ENCODE measurements around the gene GFOD1. TPM values are rescaled to one million over a fixed set of nuclear protein-coding genes. Genes with fewer than 3 reads are reported as not detected.

GFOD1 gene
- total and polyA plus RNA-seq, 7 donors, result 5.9 to 34.2 (median 16.7) TPM

DNA sequence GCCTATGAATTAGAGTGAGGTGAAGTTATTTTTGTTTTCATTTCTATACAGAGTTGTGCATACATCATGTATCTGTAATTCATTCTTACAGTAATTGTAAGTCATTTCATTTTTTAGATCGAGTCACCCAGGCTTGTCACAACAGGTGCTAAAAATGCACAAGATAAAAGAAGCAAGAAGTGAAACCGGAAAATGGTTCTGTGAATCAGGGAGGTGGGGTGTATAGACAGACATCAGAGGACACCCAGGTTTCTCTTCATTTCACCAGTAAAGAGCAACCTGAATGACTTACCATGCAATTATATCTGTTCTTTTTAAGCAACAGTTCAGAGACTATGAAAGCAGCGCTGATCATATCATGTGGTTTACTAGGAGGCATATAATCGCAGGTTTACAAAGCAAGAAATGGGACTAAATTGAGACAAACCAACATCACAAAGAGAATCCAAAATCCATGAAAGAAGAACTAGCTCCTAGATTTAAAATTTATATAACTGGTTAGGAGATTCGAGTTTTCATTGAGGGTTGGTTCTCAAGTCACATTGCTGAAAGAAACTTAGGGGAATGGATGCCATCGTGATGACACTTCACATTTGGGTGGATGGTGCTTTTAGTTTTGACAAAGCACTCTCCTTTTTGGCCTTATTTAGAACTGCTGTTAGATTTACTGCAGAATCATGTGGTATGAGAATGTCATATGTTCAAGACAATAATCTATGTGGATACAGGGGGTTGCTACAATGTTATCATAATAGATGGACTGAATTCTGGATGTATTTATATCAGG is 131.2 kb downstream of the GFOD1 start:
- DNase-seq (no peak), ATAC-seq (no peak)
- no peaks in the 10 kb centered on the region for H3K36me3 ChIP-seq (ENCODE audit: insufficient read depth in 1 of 2, low read depth in 1 of 2)
- TF ChIP-seq, protein P1, sequence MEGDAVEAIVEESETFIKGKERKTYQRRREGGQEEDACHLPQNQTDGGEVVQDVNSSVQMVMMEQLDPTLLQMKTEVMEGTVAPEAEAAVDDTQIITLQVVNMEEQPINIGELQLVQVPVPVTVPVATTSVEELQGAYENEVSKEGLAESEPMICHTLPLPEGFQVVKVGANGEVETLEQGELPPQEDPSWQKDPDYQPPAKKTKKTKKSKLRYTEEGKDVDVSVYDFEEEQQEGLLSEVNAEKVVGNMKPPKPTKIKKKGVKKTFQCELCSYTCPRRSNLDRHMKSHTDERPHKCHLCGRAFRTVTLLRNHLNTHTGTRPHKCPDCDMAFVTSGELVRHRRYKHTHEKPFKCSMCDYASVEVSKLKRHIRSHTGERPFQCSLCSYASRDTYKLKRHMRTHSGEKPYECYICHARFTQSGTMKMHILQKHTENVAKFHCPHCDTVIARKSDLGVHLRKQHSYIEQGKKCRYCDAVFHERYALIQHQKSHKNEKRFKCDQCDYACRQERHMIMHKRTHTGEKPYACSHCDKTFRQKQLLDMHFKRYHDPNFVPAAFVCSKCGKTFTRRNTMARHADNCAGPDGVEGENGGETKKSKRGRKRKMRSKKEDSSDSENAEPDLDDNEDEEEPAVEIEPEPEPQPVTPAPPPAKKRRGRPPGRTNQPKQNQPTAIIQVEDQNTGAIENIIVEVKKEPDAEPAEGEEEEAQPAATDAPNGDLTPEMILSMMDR (IDR thresholded peaks at IDR 0.05), result no peak
- peak overlapping the region; percentile 27 for H3K27ac ChIP-seq
- H3K27me3 ChIP-seq (ENCODE audit: insufficient read depth in 3 of 3, low read length in 2 of 3), result no peaks in the 10 kb centered on the region
- H3K4me3 ChIP-seq, result no peak overlapping the region
- H3K9me3 ChIP-seq, result no peaks in the 10 kb centered on the region
- 68 to 80% (median 74%) methylated on average over 6 of the region's 6 CpGs for WGBS, 3 donors
- peaks cover 10% of the 10 kb centered on the region for H3K4me1 ChIP-seq
- intact Hi-C loops (cut with DNase I), result loop anchor here in 1 of 2 donors (10.0 kb wide), 1 partner anchor 49 kb away; no protein-coding TSS in a partner anchor

DNA sequence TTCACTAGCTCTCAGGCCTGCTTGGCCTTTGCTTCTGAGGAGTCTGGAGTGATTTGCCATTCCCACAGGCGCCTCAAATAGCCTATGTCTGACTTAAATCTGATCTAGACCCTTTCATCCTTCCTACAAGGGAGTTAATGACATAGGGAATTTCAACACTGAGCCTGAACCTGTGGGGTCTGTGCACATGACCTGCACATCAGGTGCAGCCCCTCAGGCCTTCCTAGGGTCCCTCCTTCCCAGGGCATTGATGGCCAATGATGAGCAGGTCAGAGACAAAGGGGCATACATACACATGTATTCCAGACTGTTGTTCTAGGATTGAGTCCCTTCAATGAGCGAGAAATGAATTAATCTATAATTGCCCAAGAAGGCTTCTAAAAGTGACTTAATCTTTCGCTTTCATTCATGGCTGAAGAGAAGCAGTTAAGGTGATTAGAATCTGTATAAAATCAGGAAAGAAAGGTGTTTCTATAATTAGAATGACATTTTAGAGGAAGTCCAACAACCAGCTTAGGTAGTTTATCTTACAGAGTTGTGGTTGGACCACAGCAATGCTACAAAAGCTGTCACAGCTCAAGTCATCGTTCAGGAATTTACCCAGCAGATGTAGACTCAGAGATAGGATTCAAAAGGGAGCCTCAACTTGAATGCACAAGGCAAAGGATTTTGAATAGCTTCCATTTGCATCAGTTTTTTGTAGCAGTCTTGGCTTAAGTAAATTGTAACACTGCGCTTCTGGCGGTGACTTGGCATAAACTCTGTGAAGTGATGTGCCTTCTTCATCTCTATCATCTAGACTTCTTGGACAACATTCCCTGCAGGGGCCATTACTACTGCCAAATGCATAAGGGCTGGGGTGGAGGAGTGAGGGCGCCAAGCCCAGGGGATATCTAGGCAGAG is 132.1 kb downstream of the GFOD1 start:
- Histone ChIP-seq H3K27ac (peak overlapping the region; percentile 27), H3K27me3 (ENCODE audit: insufficient read depth in 3 of 3, low read length in 2 of 3) (no peaks in the 10 kb centered on the region), H3K36me3 (ENCODE audit: insufficient read depth in 1 of 2, low read depth in 1 of 2) (no peaks in the 10 kb centered on the region), H3K4me3 (no peak overlapping the region), H3K9me3 (no peaks in the 10 kb centered on the region), H3K4me1 (peaks cover 10% of the 10 kb centered on the region)
- ATAC-seq (peak; percentile 48 to 79 (median 64)), DNase-seq (no peak)
- TF ChIP-seq, protein P1 (IDR thresholded peaks at IDR 0.05), result no peak
- intact Hi-C loops (cut with DNase I), result loop anchor here in 1 of 2 donors (10.0 kb wide), 1 partner anchor 50 kb away; no protein-coding TSS in a partner anchor
- WGBS, 3 donors, result 58 to 63% (median 58%) methylated on average over 7 of the region's 7 CpGs

DNA sequence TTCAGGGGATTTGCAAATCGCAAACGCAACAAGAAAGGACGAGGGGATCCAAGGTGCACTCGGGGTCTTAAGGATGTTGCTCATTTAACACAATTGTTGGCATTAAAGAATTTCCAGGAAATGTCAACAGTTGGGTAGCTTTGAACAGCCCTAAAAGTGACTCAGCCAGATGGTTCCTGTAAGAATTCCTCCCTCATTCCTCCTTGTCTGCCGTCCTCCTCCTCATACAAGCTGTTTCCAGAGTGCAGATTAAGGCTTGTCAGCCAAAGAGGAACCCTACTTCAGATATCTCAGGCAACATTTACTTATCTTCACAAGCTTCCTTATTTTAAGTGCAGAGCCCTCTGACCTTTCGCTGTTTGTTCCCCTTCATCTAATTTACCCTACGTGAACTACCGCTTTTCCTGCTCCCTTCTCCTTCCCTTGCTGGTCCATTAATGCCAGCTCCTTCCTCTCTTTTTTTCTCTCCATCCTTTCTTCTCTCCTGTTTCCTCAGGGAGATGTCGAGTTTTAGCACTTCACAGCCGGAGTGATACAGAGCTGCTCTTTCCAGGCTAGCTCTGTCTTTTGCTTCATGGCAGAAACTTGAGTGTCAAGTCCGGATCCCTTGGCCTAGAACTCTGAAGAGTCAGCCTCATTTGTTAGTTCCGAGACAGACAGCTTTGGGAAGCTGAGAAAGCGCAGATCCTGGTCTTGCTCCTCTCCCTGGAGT is 132.9 kb downstream of the GFOD1 start:
- TF ChIP-seq, protein P1 (IDR thresholded peaks at IDR 0.05), result no peak
- peak overlapping the region; percentile 19 for H3K27ac ChIP-seq

DNA sequence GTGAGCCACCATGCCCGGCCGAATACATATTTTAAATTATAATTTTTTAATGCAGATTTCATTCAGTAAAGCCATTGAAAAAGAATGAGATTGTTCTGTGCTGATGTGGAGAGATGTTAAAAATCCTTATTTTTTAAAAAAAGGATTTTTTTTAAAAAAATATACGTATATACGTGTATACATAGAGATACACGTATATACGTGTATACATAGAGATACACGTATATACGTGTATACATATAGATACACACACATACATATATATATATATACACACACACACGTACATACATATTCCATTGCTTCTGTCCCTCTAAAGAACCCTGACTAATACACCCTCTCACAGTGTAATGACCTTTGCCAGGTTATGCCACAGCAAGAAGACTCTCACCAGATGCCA is 135.2 kb downstream of the GFOD1 start:
- Histone ChIP-seq H3K4me3 (no peak overlapping the region), H3K27ac (no peak overlapping the region), H3K36me3 (ENCODE audit: insufficient read depth in 1 of 2, low read depth in 1 of 2) (no peaks in the 10 kb centered on the region), H3K27me3 (ENCODE audit: insufficient read depth in 3 of 3, low read length in 2 of 3) (no peaks in the 10 kb centered on the region), H3K4me1 (peaks cover 10% of the 10 kb centered on the region), H3K9me3 (no peaks in the 10 kb centered on the region)
- TF ChIP-seq, protein P1 (IDR thresholded peaks at IDR 0.05), result no peak
- ATAC-seq (no peak), DNase-seq (no peak)
- intact Hi-C loops (cut with DNase I), result loop anchor here in 1 of 2 donors (10.0 kb wide), 1 partner anchor 53 kb away; no protein-coding TSS in a partner anchor
- WGBS, 3 donors, result 95 to 96% (median 96%) methylated on average over 9 of the region's 9 CpGs

More for the DNA sequence above, 132.9 kb downstream of the GFOD1 start:
- no peaks in the 10 kb centered on the region for H3K9me3 ChIP-seq
- intact Hi-C loops (cut with DNase I), result loop anchor here in 1 of 2 donors (10.0 kb wide), 1 partner anchor 50 kb away; no protein-coding TSS in a partner anchor
- no peaks in the 10 kb centered on the region for H3K27me3 ChIP-seq (ENCODE audit: insufficient read depth in 3 of 3, low read length in 2 of 3)
- WGBS, 3 donors, result 76 to 85% (median 83%) methylated on average over 13 of the region's 13 CpGs
- no peak for ATAC-seq
- no peak for DNase-seq
- H3K4me1 ChIP-seq, result peaks cover 10% of the 10 kb centered on the region
- no peak overlapping the region for H3K4me3 ChIP-seq
- H3K36me3 ChIP-seq (ENCODE audit: insufficient read depth in 1 of 2, low read depth in 1 of 2), result no peaks in the 10 kb centered on the region

All from psoas muscle (tissue), 8 donors.